Esophagus squamous epithelium (tissue), 4 donors: ENCODE results near the gene WNT7B.

Source experiments
- CTCF ChIP-seq, 6 experiments: fragments of 450-650 bp in 4 of 6; fragments of 200-600 bp in 2 of 6; sonication (generic) in 2 of 6; IDR thresholded peaks; one replicate each; pipeline ENCODE4 v1.5.1; 2016 to 2019; ENCODE audit warnings: antibody characterized with exemption in 6 of 6, mild to moderate bottlenecking in 4 of 6, moderate library complexity in 4 of 6
- POLR2A ChIP-seq, 4 donors: fragments of 450-650 bp; IDR thresholded peaks; one replicate each; pipeline ENCODE4 v1.6.1; 2017; ENCODE audit warnings: antibody characterized with exemption in 4 of 4, mild to moderate bottlenecking in 4 of 4, moderate library complexity in 3 of 4

DNA sequence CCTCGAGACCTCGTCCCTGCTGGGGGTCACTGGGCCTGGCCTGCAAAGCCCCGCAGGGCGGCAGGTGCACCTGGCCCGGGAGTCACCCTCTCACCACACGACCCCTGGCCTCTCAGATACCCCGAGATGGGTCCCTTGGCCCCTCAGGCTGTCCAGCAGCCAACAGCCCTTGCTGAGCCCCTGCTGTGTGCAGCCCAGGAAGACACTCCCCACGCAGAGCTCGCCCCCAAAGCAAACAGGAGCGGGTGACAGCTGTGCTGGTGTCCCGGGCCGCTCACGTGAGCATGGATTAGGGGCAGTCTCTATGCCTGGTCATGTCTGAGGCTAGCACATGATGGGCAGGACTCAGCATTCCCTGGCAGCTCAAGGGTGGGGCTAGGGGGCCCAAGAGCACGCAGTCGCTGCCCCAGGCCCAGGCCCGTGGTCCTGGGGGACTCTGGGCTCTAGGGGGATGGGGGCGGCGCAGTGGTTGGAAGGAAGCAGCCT, 31.3 kb downstream of the WNT7B start:
- TF ChIP-seq CTCF (IDR thresholded peaks at IDR 0.05), result no peak
- no peak for TF ChIP-seq POLR2A (IDR thresholded peaks at IDR 0.05)
